ENCODE results near the gene ARHGAP31. TPM values are rescaled to one million over a fixed set of nuclear protein-coding genes. Genes with fewer than 3 reads are reported as not detected.

Gene ARHGAP31
- 8.6 and 16.0 TPM in 2 replicates for total RNA-seq

DNA sequence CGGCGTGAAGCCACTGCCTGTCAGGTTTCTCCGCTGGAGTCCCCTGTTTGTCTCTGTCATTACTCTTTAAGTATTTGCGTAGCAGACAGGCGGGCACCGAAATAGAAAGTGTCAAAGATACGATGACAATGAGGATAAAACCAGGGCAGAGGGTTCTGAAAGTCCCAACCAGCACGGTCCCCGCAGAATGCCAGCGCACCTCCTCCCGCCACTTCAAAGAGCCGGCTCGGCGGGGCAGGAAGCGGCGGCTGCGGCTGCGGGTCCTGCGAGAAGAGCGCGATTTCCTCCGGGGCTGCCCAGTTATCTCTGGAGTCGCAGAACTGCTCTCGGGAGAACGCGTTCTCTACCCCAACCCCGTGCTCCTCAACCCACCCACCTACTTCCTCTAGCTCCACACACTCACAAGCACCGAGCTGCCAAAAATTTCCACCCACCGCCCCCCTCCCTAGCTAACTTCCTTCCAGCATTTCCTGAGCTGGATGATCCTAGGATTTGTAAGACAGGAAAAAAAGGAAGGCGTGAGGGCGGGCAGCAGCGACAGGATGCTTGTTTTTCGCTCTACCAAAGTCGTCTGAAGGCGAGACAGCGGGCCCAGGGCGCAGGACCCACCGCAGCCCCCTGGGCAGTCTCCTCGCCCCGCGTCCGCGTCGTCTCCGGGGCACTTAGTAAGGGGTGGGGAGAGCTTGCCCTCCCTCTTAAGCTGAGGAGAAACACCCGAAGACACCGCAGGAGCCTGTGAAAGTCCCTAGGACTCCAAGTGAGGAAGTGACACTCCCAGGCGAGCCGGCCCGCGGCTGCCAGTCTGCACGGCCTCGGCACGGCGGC is at the start of gene ARHGAP31:
TSS of gene ARHGAP31 (plus strand) at position 513 of the 825 bp plus-strand sequence. CDS start 522 bp downstream, outside the sequence.

DNA sequence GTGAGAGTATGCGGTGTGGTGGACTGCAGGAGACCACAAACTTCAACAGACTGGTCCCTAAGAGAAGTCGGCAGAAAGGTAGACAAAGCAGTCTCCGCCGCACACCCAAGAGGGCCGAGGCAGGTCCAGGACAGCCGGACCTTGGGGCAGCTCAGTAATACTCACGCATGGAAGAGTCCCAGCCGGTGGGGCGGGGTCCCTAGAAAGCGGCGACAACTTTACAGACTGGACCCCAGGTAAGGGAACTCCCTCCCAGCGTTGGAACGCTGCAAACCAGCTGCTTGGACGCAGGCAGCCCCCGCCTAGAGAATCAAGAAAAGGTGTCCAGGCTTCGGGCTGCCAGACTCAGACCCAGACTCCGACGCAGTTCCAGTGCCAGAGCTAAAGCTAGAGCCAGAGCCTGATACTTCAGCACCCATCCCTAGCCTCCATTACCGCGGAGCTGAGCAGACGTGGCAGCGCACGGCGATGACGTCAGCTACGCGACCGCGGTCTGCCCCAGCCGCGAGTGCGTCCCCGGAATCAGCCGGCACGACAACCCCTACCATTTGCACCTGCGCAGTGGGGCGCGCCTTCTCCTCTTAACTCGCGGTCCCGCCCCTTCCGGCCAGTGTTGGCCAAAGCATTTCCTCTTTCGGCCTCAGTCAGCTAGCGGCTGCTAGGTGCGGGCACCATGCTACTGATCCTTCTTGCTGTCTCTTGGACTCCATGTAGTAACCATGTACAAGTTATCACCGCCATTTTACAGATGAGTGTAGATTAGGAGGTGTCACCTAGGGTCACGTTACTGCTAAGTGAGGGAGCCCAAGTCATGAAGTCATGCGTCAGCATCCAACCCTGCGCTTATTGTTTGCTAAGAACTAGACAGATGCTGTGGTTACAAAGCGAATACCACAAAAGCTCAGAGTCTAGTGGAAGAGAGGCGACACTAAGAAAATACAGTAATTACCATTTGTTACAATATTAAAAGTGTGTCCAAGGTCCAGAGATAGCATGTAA is 169.3 kb downstream of the ARHGAP31 start, which contains the start of gene TMEM39A:
TSS of gene TMEM39A (minus strand) at position 445 of the 999 bp plus-strand sequence. CDS start 1,541 bp downstream, outside the sequence.

Other genes with a start within 250 kb of the ARHGAP31 start
- not detected in 2 replicates for gene TEX55, start 148.2 kb upstream of the ARHGAP31 start, total RNA-seq
- gene UPK1B, start 120.8 kb upstream of the ARHGAP31 start, total RNA-seq = not detected in 2 replicates
- gene B4GALT4, start 53.5 kb upstream of the ARHGAP31 start, total RNA-seq = 56.5 and 74.2 TPM in 2 replicates
- gene TMEM39A, start 169.2 kb downstream of the ARHGAP31 start, total RNA-seq = 92.5 and 126 TPM in 2 replicates
- 39.1 and 55.5 TPM in 2 replicates for gene POGLUT1, start 174.6 kb downstream of the ARHGAP31 start, total RNA-seq
- gene TIMMDC1, start 204.2 kb downstream of the ARHGAP31 start, total RNA-seq = 51.8 and 69.5 TPM in 2 replicates